OCI-LY1 (cell line): ENCODE data around the gene DOCK10.

Source experiments
- H2AFZ ChIP-seq: fragments of 200-600 bp; sonication (generic), shearing (Covaris generic); 2 replicates; pipeline ENCODE4 v1.6.0; 2014; ENCODE audit warnings: antibody characterized with exemption, mild to moderate bottlenecking, low read length
- H3F3A ChIP-seq: fragments of 200-600 bp; sonication (generic), shearing (Covaris generic); 2 replicates; pipeline ENCODE4 v1.6.0; 2014; ENCODE audit warnings: mild to moderate bottlenecking, antibody characterized with exemption, low read length, moderate library complexity; ENCODE audit not compliant: insufficient read depth
- H3K27ac ChIP-seq: fragments of 200-600 bp; sonication (generic); 2 replicates; pipeline ENCODE4 v1.5.1; 2014; ENCODE audit warnings: low read length, mixed run types, mild to moderate bottlenecking, low read depth; ENCODE audit not compliant: poor library complexity, severe bottlenecking
- H3K27me3 ChIP-seq: fragments of 200-600 bp; sonication (generic); 2 replicates; pipeline ENCODE4 v1.6.0; 2014; ENCODE audit warnings: antibody characterized with exemption, mild to moderate bottlenecking, low read length, moderate library complexity; ENCODE audit not compliant: insufficient read depth
- H3K36me3 ChIP-seq: fragments of 200-600 bp; sonication (generic); 2 replicates; pipeline ENCODE4 v1.6.1; 2014; ENCODE audit warnings: mild to moderate bottlenecking, antibody characterized with exemption, low read length, moderate library complexity, mixed read lengths; ENCODE audit not compliant: insufficient read depth
- H3K4me1 ChIP-seq: fragments of 200-600 bp; sonication (generic); 2 replicates; pipeline ENCODE4 v1.5.1; 2014; ENCODE audit warnings: mild to moderate bottlenecking, low read length, moderate library complexity; ENCODE audit not compliant: insufficient read depth, severe bottlenecking
- H3K4me2 ChIP-seq: fragments of 200-600 bp; sonication (generic), shearing (Covaris generic); 2 replicates; pipeline ENCODE4 v1.6.1; 2014; ENCODE audit warnings: low read length
- H3K4me3 ChIP-seq: fragments of 200-600 bp; sonication (generic); 2 replicates; pipeline ENCODE4 v1.5.1; 2014; ENCODE audit warnings: low read length, low read depth, mild to moderate bottlenecking, mixed read lengths; ENCODE audit not compliant: poor library complexity, severe bottlenecking
- H3K79me2 ChIP-seq: fragments of 200-600 bp; shearing (Covaris generic); 2 replicates; pipeline ENCODE4 v1.6.1; 2016; ENCODE audit warnings: mixed run types, low read length, mixed read lengths; ENCODE audit not compliant: insufficient read depth
- H3K9ac ChIP-seq: fragments of 200-600 bp; sonication (generic), shearing (Covaris generic); 2 replicates; pipeline ENCODE4 v1.6.1; 2014; ENCODE audit warnings: mild to moderate bottlenecking, low read length, mixed read lengths
- H3K9me2 ChIP-seq: fragments of 200-600 bp; sonication (generic), shearing (Covaris generic); 2 replicates; pipeline ENCODE4 v1.6.1; 2014; ENCODE audit warnings: low read depth, mild to moderate bottlenecking, low read length, mixed read lengths
- H3K9me3 ChIP-seq: fragments of 200-600 bp; shearing (Covaris generic); 2 replicates; pipeline ENCODE4 v1.6.1; 2014; ENCODE audit warnings: low read length, mixed read lengths
- H4K20me1 ChIP-seq: fragments of 200-600 bp; sonication (generic), shearing (Covaris generic); 2 replicates; pipeline ENCODE4 v1.6.0; 2016; ENCODE audit warnings: mild to moderate bottlenecking, low read length; ENCODE audit not compliant: insufficient read depth
- CTCF ChIP-seq: fragments of 200-600 bp; sonication (generic), shearing (Covaris generic); IDR thresholded peaks from 2 replicates; pipeline ENCODE4 v1.5.1; 2017; ENCODE audit warnings: mild to moderate bottlenecking, antibody characterized with exemption, low read length, moderate library complexity, mixed read lengths
- EZH2 ChIP-seq: fragments of 200-600 bp; sonication (generic), shearing (Covaris generic); IDR thresholded peaks from 2 replicates; pipeline ENCODE4 v1.8.0; 2017; ENCODE audit warnings: borderline replicate concordance, mixed run types, mild to moderate bottlenecking, antibody characterized with exemption, low read length, moderate library complexity, mixed read lengths

DOCK10 gene

GRCh38 chr2:224925061-224925809 is 117.0 kb downstream of the DOCK10 start:
- H3K27me3 ChIP-seq = no peaks in the 10 kb centered on the region
- H3K79me2 ChIP-seq = no peaks in the 10 kb centered on the region
- H2AFZ ChIP-seq = no peak overlapping the region
- H3K4me3 ChIP-seq = no peak overlapping the region
- H3K9ac ChIP-seq = no peak overlapping the region
- H3K9me2 ChIP-seq = no peaks in the 10 kb centered on the region
- TF ChIP-seq CTCF (no peak), EZH2 (no peak)
- H3K9me3 ChIP-seq = no peaks in the 10 kb centered on the region
- peaks cover 17% of the 10 kb centered on the region for H3K4me1 ChIP-seq
- no peaks in the 10 kb centered on the region for H3K36me3 ChIP-seq
- no peak overlapping the region for H3K4me2 ChIP-seq
- H3K27ac ChIP-seq = no peak overlapping the region
- no peaks in the 10 kb centered on the region for H3F3A ChIP-seq
- H4K20me1 ChIP-seq = no peaks in the 10 kb centered on the region

- Histone ChIP-seq H2AFZ (no peak overlapping the region), H3K27me3 (no peaks in the 10 kb centered on the region), H3K36me3 (no peaks in the 10 kb centered on the region), H3K4me3 (no peak overlapping the region), H3K27ac (no peak overlapping the region), H4K20me1 (no peaks in the 10 kb centered on the region), H3K4me2 (no peak overlapping the region), H3F3A (no peaks in the 10 kb centered on the region), H3K4me1 (peaks cover 17% of the 10 kb centered on the region), H3K9ac (no peak overlapping the region), H3K79me2 (no peaks in the 10 kb centered on the region), H3K9me2 (no peaks in the 10 kb centered on the region), H3K9me3 (no peaks in the 10 kb centered on the region)
- no peak for TF ChIP-seq CTCF
- TF ChIP-seq EZH2 = no peak
Measured at GRCh38 chr2:224924631-224925030, 117.6 kb downstream of the DOCK10 start.

GRCh38 chr2:224922142-224922727 is 120.0 kb downstream of the DOCK10 start:
- TF ChIP-seq CTCF (no peak), EZH2 (no peak)
- H3K27ac ChIP-seq = peak overlapping the region; percentile 3
- H3K36me3 ChIP-seq = no peaks in the 10 kb centered on the region
- H3F3A ChIP-seq = no peaks in the 10 kb centered on the region
- no peak overlapping the region for H3K9ac ChIP-seq
- H3K4me2 ChIP-seq = no peak overlapping the region
- H3K27me3 ChIP-seq = no peaks in the 10 kb centered on the region
- H3K4me1 ChIP-seq = peaks cover 17% of the 10 kb centered on the region
- H3K79me2 ChIP-seq = no peaks in the 10 kb centered on the region
- no peak overlapping the region for H3K4me3 ChIP-seq
- H4K20me1 ChIP-seq = no peaks in the 10 kb centered on the region
- H3K9me3 ChIP-seq = no peaks in the 10 kb centered on the region
- no peak overlapping the region for H2AFZ ChIP-seq
- H3K9me2 ChIP-seq = no peaks in the 10 kb centered on the region
